Activated CD4-positive, alpha-beta T cell treated with anti-CD3 and anti-CD28 coated beads for 1 hour (primary cell): ENCODE measurements around the gene RIN3.

ENCODE experiments used
- DNase-seq: peaks from one replicate; pipeline ENCODE4 v3.0.0-alpha.2; 2020

Gene RIN3

GRCh38 chr14:92726933-92727262, 213.3 kb downstream of the RIN3 start:
- no peak for DNase-seq

DNA sequence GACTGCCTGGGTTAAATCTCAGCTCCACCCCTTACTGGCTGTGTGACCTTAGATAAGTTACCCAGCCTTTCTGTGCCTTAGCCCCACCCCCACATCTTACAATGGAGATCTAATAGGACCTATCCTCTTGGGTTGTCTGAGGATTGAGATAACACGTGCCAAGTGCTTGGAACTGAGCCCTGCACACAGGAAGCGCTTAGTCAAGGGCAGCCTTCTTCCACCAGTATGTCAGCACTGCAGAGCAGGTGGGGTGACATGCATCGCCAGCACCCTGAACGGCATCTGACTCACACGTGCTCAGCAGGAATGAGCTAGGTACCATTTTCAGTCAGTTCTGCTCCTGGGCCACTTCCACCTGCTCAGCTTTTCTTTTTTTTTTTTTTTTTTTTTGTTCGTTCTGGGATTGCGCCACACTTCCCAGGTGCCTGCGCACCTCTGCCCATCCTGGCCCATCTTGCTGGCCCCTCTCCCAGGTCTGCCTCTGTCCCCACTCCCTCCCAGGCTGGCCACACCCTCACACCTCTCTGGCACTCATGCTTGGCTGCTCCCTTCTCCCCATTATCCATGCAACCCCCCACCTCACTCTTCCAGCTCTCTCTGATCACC, 215.3 kb downstream of the RIN3 start:
- no peak for DNase-seq

- no peak for DNase-seq
Observed at GRCh38 chr14:92729634-92730358, 216.2 kb downstream of the RIN3 start.

GRCh38 chr14:92731622-92732115, 218.1 kb downstream of the RIN3 start:
- no peak for DNase-seq

DNA sequence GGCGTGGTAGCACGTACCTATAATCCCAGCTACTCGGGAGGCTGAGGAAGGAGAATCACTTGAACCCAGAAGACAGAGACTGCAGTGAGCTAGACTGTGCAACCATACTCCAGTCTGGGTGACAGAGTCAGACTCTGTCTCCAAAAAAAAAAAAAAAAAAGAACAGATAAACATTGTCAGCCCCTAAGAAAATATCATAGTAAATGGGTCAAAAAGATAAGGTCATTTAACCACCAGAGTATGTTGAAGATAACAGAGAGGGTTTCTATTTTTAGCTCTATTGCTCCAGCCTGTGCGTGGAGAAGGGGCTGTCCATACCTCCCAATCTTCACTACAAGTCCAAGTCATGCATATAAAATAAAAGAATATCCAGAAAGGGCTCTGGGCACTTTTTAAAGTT, 219.4 kb downstream of the RIN3 start:
- DNase-seq = no peak

DNA sequence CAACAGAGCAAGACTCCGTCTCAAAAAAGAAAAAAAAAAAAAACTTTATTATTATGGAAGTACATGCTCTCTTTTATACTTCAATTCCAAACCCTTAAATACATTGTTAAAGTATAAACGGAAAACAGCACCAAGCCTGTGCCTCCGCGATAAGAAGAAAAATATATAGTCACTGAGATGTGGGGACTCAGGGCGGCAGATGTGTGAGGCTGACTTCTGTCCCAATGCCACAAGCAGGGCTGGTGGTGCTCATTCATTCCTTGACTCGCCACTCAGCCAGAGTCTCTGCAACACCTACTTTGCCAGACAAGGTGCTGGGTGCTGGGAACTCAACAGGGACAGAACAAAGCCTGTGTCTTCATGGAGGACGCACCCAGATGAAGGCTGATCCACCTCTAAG, 221.0 kb downstream of the RIN3 start:
- DNase-seq = no peak

DNA sequence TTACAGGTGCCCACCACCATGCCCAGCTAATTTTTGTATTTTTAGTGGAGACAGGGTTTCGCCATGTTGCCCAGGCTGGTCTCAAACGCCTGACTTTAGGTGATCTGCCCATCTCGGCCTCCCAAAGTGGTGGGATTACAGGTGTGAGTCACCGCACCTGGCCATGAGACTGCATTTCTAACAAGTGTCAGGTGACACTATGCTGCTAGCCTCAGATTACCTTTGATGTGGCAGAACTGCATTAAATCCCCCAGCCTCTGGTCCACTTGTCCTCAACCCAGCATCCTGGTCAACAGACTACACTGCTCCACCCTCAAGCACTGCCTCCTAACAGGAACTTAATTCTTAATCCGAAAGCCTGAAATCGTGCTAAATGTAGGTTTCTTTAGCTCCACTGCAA, 221.8 kb downstream of the RIN3 start:
- no peak for DNase-seq

DNA sequence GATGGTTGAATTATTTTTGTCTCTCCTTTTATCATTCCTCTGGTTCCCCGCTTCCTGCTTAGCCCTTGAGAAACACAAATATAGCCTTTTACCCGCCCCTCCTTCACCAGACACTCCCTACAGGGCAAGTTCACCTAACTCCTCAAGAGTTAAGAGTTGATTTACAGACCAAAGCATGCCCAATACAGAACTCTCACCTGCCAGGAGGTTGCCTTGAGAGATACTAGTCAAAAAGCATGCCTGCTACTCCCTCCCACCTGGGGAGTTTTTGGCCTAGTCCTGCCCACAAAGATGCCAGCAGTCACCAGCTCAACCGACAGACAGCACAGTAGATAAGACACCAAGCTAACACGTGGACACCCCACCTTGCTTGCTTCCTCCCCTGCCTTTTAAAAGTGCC, 223.6 kb downstream of the RIN3 start:
- no peak for DNase-seq

- no peak for DNase-seq
Observed at GRCh38 chr14:92737619-92738188, 224.1 kb downstream of the RIN3 start.
